NOMO-1 (cell line): ENCODE results near the gene BOLA2B.
"Not testable (repeated sequence)": the region's sequence is repeated elsewhere in the genome, so short reads cannot be mapped to it uniquely, and the experiment has no call there.

Experiments used
- DNase-seq, 2 experiments: peaks; one replicate each; lab custom pipeline; 2025; ENCODE audit not compliant: unreplicated experiment in 2 of 2; lab: John Stamatoyannopoulos, UW

The BOLA2B gene

GRCh38 chr16:30184891-30185682 is 8.4 kb downstream of the BOLA2B start:
- DNase-seq = no peak

GRCh38 chr16:30184096-30184890 is 9.2 kb downstream of the BOLA2B start:
- peak; percentile 65 to 82 for DNase-seq

DNA sequence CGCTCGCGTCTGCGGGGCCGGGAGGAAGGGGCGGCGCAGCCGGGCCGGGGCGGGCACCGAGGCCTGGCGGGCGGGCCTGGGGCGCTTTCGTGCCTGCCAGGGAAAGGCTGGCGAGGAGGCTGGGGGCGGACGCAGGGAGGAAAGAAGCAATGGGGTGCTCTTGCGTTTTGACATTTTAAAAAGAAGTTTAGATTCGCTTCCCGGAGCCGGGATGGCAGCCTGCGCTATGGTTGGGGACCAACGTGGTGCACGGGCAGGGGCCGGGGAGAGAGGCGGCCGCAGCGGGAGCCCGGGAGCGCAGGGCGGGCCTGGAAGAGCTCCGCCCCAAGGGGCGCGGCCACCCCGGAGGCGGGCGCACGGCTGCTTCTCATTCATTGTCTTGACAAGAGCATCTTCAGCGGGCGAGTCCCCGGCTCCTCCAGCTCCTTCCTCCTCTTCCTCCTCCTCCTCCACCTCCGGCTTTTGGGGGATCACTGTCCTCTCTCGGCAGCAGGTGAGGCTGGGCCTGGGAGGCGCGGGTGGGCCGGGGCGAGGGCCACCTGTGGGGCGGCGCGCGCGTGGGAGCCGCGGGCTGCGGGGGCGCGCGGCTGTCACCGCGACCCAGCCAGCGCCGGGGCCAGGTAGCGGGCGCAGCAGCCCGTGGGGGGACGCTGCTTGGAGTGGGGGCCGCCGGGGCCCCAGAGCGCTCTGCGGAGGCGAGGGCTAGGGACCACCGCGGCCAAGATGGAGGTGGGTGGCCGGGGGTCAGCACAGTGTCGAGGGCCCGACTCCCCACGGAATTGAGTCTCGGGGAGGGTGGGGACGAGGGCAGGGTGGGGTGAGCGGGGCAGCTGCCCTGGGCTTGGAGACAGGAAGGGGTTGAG is 10.0 kb downstream of the BOLA2B start, which contains the start of gene CORO1A:
Gene CORO1A, plus strand, starts transcription at position 370 of the 863 bp plus-strand sequence. CDS start 1,608 bp downstream, outside the sequence.
- peak; percentile 78 for DNase-seq

GRCh38 chr16:30180741-30181140 is 12.7 kb downstream of the BOLA2B start:
- DNase-seq = no peak

GRCh38 chr16:30179931-30180330 is 13.5 kb downstream of the BOLA2B start:
- no peak for DNase-seq

GRCh38 chr16:30179195-30179594 is 14.3 kb downstream of the BOLA2B start:
- DNase-seq = no peak

GRCh38 chr16:30176876-30177275 is 16.6 kb downstream of the BOLA2B start:
- DNase-seq = not testable (repeated sequence)

- peak in 1 of 2 experiments; percentile 14 for DNase-seq
These were observed 20.4 kb downstream of the BOLA2B start for GRCh38 chr16:30173054-30173453.

- not testable (repeated sequence) for DNase-seq
These were observed 23.3 kb downstream of the BOLA2B start for GRCh38 chr16:30170145-30170544.

DNA sequence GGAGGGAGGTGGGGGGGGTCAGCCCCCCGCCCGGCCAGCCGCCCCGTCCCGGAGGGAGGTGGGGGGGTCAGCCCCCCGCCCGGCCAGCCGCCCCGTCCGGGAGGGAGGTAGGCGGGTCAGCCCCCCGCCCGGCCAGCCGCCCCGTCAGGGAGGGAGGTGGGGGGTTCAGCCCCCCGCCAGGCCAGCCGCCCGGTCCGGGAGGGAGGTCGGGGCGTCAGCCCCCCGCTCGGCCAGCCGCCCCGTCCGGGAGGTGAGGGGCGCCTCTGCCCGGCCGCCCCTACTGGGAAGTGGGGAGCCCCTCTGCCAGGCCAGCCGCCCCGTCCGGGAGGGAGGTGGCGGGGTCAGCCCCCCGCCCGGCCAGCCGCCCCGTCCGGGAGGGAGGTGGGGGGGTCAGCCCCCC is 24.1 kb downstream of the BOLA2B start:
- DNase-seq = not testable (repeated sequence)

- not testable (repeated sequence) for DNase-seq
These were observed 24.7 kb downstream of the BOLA2B start for GRCh38 chr16:30168746-30169145.

DNA sequence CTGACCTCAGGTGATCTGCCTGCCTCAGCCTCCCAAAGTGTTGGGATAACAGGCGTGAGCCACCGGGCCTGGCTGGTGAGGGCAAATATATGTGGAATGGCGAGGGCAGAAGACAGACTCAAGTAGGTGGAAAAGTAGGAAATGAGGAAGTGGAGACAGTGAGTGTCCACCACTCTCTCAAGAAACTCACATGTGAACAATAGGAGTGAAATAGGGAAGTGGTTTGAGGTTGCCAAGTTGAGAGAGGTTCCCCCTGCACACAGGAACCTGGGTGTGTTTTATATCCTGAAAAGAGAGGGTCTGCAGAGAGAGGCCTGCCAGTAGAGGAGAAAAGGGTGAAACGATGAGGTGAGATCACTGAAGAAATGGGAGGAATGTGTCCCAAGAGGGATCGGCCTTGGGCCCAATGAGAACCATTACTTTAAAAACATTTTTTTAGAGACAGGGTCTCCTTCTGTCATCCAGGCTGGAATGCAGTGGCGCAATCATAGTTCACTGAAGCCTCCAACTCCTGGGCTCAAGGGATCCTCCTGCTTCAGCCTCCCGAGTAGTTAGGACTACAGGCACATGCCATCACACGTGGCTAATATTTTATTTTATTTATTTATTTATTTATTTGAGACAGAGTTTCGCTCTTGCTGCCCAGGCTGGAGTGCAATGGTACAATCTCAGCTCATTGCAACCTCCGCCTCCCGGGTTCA is 27.1 kb downstream of the BOLA2B start:
- peak; percentile 82 to 91 for DNase-seq

DNA sequence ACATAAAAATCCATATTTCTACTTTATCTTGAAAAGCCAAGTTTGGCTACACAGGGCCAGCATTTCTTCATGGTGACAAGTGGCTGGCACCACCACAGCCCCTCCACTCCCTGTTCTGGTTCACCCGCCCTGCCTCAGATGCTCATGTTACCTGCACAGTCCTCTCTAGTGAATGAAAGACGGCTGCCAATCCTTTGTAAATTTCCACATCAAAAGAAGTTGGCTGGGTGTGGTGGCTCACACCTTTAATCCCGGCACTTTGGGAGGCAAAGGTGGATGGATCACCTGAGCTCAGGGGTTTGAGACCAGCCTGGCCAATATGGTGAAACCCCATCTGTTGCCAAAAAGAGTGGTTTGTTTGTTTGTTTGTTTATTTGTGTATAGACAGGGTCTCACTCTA is 29.9 kb downstream of the BOLA2B start:
- no peak for DNase-seq

DNA sequence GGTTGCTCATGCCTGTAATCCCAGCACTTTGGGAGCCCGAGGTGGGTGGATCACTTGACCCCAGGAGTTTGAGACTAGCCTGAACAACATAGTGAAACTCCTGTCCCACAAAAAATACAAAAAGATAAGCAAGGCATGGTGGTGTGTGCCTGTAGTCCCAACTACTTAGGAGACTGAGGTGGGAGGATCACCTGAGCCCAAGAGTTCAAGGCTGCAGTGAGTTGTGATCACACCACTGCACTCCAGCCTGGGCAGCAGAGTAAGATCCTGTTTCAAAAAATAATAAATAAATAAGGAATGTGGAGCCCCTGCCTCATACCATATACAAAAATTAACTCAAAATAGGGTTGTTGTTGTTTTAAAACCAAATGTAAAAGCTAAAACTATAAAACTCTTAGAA is 36.3 kb downstream of the BOLA2B start:
- DNase-seq = no peak

GRCh38 chr16:30155188-30155587 is 38.3 kb downstream of the BOLA2B start:
- no peak for DNase-seq

- DNase-seq = no peak
These were observed 40.9 kb downstream of the BOLA2B start for GRCh38 chr16:30152517-30152916.

DNA sequence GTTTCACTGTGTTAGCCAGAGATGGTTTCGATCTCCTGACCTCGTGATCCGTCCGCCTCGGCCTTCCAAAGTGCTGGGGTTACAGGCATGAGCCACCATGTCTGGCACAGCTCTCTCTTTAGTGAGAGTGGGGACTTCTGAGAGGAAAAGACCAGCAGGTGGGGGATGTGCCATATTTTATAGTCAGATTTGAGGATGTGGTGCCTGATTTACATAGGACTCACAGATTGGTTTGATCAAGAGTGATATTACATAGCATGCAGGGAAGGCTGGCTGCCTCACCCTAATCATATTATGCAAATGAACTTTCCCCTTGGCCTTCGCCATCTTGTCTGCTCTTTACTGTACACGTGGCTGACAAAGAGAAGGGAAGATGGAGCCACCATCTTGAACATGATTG is 42.4 kb downstream of the BOLA2B start:
- DNase-seq = no peak

DNA sequence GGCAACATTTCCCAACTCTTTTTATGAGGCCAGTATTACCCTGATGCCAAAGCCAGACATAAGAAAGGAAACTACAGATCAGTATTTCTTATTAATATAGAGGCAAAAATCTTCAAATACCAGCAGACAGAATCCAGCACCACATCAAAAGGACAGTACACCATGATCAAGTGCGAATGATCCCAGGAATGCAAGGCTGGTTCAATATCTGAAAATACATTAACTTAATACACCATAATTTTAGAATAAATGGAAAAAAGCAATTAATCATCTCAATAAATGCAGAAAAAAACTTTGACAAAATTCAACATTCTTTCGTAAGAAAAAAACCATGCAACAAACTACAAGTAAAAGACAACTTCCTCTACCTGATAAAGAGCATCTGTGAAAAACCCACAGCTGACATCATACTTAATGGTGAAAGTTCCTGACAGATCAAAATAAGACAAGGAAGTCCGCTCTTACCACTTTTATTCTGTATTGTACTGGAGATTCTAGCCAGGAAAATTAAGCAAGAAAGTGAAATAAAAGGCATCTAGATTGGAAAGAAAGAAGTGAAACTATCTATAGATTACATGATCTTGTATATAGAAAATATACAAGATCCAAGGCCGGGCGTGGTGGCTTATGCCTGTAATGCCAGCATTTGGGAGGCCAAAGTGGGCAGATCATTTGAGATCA is 44.1 kb downstream of the BOLA2B start:
- peak; percentile 79 to 96 for DNase-seq

- no peak for DNase-seq
These were observed 45.5 kb downstream of the BOLA2B start for GRCh38 chr16:30147843-30148510.
